ENCODE results near the gene ZBTB21. TPM values are rescaled to one million over a fixed set of nuclear protein-coding genes. Genes with fewer than 3 reads are reported as not detected.

Gene ZBTB21
- total and polyA plus RNA-seq, 8 donors, result 2.9 to 9.5 (median 6.8) TPM

DNA sequence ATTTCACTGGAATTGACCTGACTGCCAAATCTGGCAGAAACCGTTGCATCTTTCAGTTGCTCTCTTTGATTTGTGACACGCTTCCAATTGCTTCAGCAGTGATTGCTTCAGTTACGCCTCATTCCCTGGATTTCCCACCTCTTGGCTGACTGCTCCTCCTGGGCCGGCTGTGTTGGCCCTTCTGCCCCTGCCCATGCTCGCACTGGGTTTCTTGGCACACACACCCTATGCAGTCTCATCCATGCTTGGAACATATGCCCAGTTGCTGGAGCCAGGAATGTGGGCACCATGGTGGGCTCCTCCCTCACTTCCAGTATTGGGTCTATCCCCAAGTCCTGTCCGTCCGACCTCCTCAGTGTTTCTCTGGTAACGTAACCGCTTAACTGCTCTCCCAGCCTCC lies 2.2 kb upstream of the ZBTB21 start:
- ATAC-seq (no peak), DNase-seq (no peak), FAIRE-seq (no peak)
- no peaks in the 10 kb centered on the region for H3K27me3 ChIP-seq
- peaks cover 6 to 9% (median 6%) of the 10 kb centered on the region in 3 donors for H3K4me1 ChIP-seq
- TF ChIP-seq, protein P1, sequence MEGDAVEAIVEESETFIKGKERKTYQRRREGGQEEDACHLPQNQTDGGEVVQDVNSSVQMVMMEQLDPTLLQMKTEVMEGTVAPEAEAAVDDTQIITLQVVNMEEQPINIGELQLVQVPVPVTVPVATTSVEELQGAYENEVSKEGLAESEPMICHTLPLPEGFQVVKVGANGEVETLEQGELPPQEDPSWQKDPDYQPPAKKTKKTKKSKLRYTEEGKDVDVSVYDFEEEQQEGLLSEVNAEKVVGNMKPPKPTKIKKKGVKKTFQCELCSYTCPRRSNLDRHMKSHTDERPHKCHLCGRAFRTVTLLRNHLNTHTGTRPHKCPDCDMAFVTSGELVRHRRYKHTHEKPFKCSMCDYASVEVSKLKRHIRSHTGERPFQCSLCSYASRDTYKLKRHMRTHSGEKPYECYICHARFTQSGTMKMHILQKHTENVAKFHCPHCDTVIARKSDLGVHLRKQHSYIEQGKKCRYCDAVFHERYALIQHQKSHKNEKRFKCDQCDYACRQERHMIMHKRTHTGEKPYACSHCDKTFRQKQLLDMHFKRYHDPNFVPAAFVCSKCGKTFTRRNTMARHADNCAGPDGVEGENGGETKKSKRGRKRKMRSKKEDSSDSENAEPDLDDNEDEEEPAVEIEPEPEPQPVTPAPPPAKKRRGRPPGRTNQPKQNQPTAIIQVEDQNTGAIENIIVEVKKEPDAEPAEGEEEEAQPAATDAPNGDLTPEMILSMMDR (IDR thresholded peaks at IDR 0.05), result no peak
- H3K4me3 ChIP-seq, result no peak overlapping the region
- WGBS, 2 donors, result 95 to 97% methylated on average over 9 of the region's 9 CpGs
- intact Hi-C loops (cut with DNase I), result no loop called here
- H3K27ac ChIP-seq, result no peak overlapping the region
- no peaks in the 10 kb centered on the region for H3K36me3 ChIP-seq
- H3K9me3 ChIP-seq, result no peaks in the 10 kb centered on the region

DNA sequence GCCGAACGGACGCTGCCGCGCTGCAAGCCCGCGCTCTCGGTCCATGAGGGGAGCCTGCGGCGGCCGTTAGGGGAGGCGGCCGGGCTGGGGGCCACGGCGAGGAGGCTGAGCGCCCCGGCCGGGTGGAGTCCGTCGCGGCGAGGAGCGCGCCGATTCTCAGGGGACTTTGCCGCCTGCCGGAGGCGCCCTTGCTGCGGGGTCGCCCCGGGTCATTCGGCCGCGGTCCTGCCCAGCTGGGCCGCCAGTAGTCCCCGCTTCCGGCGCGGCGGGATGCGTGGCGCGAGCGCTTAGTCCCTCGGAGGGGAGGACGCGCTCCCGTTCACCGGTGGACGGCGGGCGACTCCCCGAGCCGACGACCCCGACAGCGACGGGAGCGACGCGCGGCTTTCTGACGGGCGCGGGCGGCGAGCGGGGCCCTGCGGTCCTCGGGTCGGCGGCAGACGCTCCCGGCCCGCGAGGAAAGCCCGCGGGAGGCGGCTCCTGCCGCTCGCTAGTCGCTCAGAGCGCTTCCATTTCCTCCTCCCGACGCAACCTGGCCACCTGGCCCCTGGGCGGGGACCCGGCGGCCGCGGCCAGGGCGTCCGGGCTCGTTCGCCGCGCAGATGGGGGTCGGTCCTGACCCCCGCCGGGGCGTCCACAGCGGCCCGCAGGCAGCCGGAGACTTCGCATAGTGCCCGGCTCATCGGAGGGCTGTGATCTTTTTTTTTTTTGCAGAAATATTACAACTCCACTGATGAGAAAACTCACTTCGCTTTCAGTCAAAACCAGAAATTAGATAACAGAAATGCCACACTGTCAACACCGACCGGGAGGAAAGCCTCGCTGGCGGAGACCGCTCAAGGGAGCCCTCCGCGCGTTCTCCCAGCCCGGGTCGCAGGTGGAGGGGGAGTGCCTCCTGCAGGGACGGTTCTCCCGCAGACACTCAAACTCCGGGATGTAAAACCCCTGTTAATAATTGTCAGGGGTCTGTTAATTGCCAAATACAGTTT lies 641 bp upstream of the ZBTB21 start:
- H3K36me3 ChIP-seq, result no peaks in the 10 kb centered on the region
- WGBS, 2 donors, result 0 to 1% methylated on average over 90 to 120 of the region's 120 CpGs
- H3K27ac ChIP-seq, result peak overlapping the region; percentile 95 to 100 (median 98)
- DNase-seq, result peak in 5 of 6 donors; percentile 36 to 90 (median 56)
- no peaks in the 10 kb centered on the region for H3K27me3 ChIP-seq
- intact Hi-C loops (cut with DNase I), result no loop called here
- no peaks in the 10 kb centered on the region for H3K9me3 ChIP-seq
- H3K4me1 ChIP-seq, result peaks cover 6 to 9% (median 6%) of the 10 kb centered on the region in 3 donors
- TF ChIP-seq, protein P1 (IDR thresholded peaks at IDR 0.05), result no peak
- peak overlapping the region; percentile 69 to 93 (median 82) for H3K4me3 ChIP-seq
- peak; percentile 25 to 51 (median 30) for ATAC-seq
- FAIRE-seq, result no peak

DNA sequence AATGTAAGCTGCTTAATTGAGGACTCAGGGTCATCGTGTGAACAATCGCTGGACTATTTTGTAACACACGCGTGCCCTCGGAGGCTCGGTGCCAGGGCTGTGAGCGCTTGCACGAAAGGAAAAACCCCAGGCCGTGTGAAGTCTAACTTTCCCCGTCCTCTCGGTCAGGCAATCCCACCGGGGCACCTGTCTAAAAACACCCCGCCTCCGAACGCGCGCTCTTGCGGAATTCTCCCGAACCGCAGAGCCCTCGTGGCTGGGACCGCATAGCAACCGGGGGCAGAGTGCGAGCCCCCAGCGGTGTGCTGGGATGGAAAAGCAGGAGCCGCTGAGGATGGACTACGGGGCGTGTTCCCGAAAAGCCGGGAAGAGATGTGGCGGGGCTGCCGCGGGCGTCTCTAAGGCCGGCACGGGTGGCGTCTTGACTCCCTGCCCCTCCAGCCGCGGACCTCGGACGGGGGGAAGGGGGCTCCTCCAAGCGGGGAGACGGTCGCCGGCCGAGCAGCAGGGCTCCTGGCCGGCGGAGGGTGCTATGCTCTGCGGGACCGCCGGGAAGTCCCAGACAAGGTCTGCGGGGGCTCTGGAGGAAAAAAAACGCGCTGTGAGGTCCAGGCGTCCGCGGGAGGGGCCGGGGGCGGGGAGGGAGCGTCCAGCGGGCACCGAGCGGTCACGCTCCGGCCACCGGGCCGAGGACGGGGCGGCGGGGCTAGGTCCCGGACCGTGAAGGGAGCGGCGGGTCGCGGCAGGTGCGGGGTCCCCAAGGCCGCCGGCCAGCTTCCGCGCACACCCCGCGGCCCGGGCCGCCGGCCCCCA lies 936 bp downstream of the ZBTB21 start:
- 1% methylated on average over 63 to 86 of the region's 86 CpGs for WGBS, 2 donors
- Histone ChIP-seq H3K9me3 (no peaks in the 10 kb centered on the region), H3K4me3 (peak overlapping the region; percentile 69 to 93 (median 82)), H3K36me3 (no peaks in the 10 kb centered on the region), H3K4me1 (peaks cover 6 to 9% (median 6%) of the 10 kb centered on the region in 3 donors), H3K27ac (peak overlapping the region; percentile 95 to 100 (median 98)), H3K27me3 (no peaks in the 10 kb centered on the region)
- intact Hi-C loops (cut with DNase I), result loop anchor here in 1 of 3 donors (5.0 kb wide), 1 partner anchor 103 kb away; no protein-coding TSS in a partner anchor
- FAIRE-seq (no peak), DNase-seq (peak; percentile 51 to 85 (median 72)), ATAC-seq (peak; percentile 9 to 48 (median 38))
- TF ChIP-seq, protein P1 (IDR thresholded peaks at IDR 0.05), result no peak

DNA sequence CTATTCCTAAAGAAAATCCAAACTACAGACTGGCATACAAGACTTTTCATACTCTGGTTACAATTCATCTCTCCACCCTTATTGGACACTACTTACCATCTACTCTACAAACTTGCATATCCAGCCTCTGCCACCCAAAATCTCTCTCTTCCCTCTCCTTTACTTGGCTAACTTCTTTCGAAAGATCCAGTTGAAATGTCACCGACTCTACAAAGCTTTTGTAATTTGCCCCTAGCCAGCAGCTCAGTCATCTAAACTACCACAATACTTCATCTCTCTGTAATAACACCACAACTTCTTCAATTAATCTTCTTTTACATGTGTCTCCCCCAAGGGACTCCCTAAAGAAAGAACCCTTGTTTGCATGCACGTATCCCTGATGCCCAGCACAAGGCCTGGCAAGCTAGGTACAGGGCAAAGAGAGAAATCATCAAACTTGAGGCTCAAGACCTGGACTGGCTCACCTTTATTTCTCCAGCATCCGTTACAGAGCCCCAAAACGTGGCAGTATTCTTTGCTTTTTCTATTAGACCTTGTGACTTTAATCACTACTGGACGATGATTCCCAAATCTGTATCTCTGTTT lies 2.7 kb downstream of the ZBTB21 start:
- no peak for ATAC-seq
- intact Hi-C loops (cut with DNase I), result loop anchor here in 1 of 3 donors (5.0 kb wide), 1 partner anchor 105 kb away; no protein-coding TSS in a partner anchor
- 92 to 94% methylated on average over 6 of the region's 6 CpGs for whole genome bisulfite sequencing, 2 donors

More for the DNA sequence above, 2.7 kb downstream of the ZBTB21 start:
- DNase-seq (no peak), FAIRE-seq (no peak)
- H3K27ac ChIP-seq, result no peak overlapping the region
- no peaks in the 10 kb centered on the region for H3K9me3 ChIP-seq
- H3K4me3 ChIP-seq, result no peak overlapping the region
- TF ChIP-seq, protein P1 (IDR thresholded peaks at IDR 0.05), result no peak
- H3K4me1 ChIP-seq, result peaks cover 6 to 9% (median 6%) of the 10 kb centered on the region in 3 donors
- no peaks in the 10 kb centered on the region for H3K36me3 ChIP-seq
- no peaks in the 10 kb centered on the region for H3K27me3 ChIP-seq
